H9 (cell line): ENCODE measurements around the gene MAGI1. TPM values are rescaled to one million over a fixed set of nuclear protein-coding genes. Genes with fewer than 3 reads are reported as not detected.

Experiments
- DNase-seq: peaks from one replicate; pipeline ENCODE4 v3.0.0-alpha.2; 2017
- H2AFZ ChIP-seq: one replicate; pipeline ENCODE4 v1.6.1; 2013; ENCODE audit warnings: mild to moderate bottlenecking, low read length, control low read depth, moderate library complexity
- H2AK5ac ChIP-seq: 2 replicates; pipeline ENCODE4 v1.6.1; 2013; ENCODE audit warnings: low read length, control low read depth, mixed read lengths; ENCODE audit not compliant: insufficient read length
- H2BK120ac ChIP-seq: one replicate; pipeline ENCODE4 v1.6.1; 2013; ENCODE audit warnings: low read depth, mild to moderate bottlenecking, low read length, control low read depth, inconsistent platforms; ENCODE audit not compliant: poor library complexity, severe bottlenecking
- H2BK12ac ChIP-seq: 2 replicates; pipeline ENCODE4 v1.6.1; 2013; ENCODE audit warnings: low read length, control low read depth, mixed read lengths, low read depth; ENCODE audit not compliant: insufficient read length
- H2BK15ac ChIP-seq: 2 replicates; pipeline ENCODE4 v1.6.1; 2013; ENCODE audit warnings: low read depth, low read length, control low read depth
- H2BK20ac ChIP-seq: one replicate; pipeline ENCODE4 v1.6.1; 2013; ENCODE audit warnings: low read depth, mild to moderate bottlenecking, low read length, control low read depth, inconsistent platforms; ENCODE audit not compliant: poor library complexity, severe bottlenecking
- H2BK5ac ChIP-seq: 2 replicates; pipeline ENCODE4 v1.6.1; 2013; ENCODE audit warnings: low read length, control low read depth, mixed read lengths; ENCODE audit not compliant: insufficient read length
- H3K14ac ChIP-seq: 2 replicates; pipeline ENCODE4 v1.6.1; 2013; ENCODE audit warnings: low read length, control low read depth; ENCODE audit not compliant: insufficient read depth
- H3K18ac ChIP-seq: 2 replicates; pipeline ENCODE4 v1.6.1; 2013; ENCODE audit warnings: low read depth, mild to moderate bottlenecking, mixed read lengths, low read length, control low read depth; ENCODE audit not compliant: insufficient read length
- H3K23ac ChIP-seq: 2 replicates; pipeline ENCODE4 v1.6.1; 2013; ENCODE audit warnings: low read length, control low read depth, mixed read lengths, low read depth; ENCODE audit not compliant: insufficient read length
- H3K23me2 ChIP-seq: 2 replicates; pipeline ENCODE4 v1.6.1; 2013; ENCODE audit warnings: low read depth, mild to moderate bottlenecking, mixed read lengths, low read length, control low read depth; ENCODE audit not compliant: insufficient read length, poor library complexity, severe bottlenecking
- H3K27ac ChIP-seq: 2 replicates; pipeline ENCODE4 v1.5.1; 2013; ENCODE audit warnings: low read length, control low read depth, mixed read lengths, low read depth; ENCODE audit not compliant: insufficient read length
- H3K27me3 ChIP-seq: 2 replicates; pipeline ENCODE4 v1.6.1; 2013; ENCODE audit warnings: low read length, control low read depth, inconsistent platforms; ENCODE audit not compliant: insufficient read depth
- H3K4ac ChIP-seq: 2 replicates; pipeline ENCODE4 v1.6.1; 2013; ENCODE audit warnings: low read depth, mild to moderate bottlenecking, control low read depth, inconsistent platforms, low read length, moderate library complexity
- H3K4me1 ChIP-seq: 2 replicates; pipeline ENCODE4 v1.6.1; 2013; ENCODE audit warnings: low read length, control low read depth, inconsistent platforms; ENCODE audit not compliant: insufficient read depth
- H3K4me2 ChIP-seq: 2 replicates; pipeline ENCODE4 v1.6.1; 2013; ENCODE audit warnings: low read length, control low read depth, mixed read lengths; ENCODE audit not compliant: insufficient read length, insufficient read depth
- H3K56ac ChIP-seq: 2 replicates; pipeline ENCODE4 v1.6.1; 2013; ENCODE audit warnings: low read depth, mild to moderate bottlenecking, mixed read lengths, low read length, control low read depth; ENCODE audit not compliant: insufficient read length
- H3K79me1 ChIP-seq: 2 replicates; pipeline ENCODE4 v1.6.1; 2013; ENCODE audit warnings: low read depth, mild to moderate bottlenecking, moderate library complexity, low read length, control low read depth, inconsistent platforms; ENCODE audit not compliant: insufficient read depth, poor library complexity, severe bottlenecking
- H3K79me2 ChIP-seq: 2 replicates; pipeline ENCODE4 v1.6.1; 2013; ENCODE audit warnings: low read length, control low read depth, inconsistent platforms; ENCODE audit not compliant: insufficient read depth
- H3K9ac ChIP-seq: 2 replicates; pipeline ENCODE4 v1.6.1; 2013; ENCODE audit warnings: low read length, control low read depth, mixed read lengths; ENCODE audit not compliant: insufficient read length; ENCODE audit errors: extremely low read depth
- H3K9me3 ChIP-seq: one replicate; pipeline ENCODE4 v1.6.1; 2013; ENCODE audit warnings: low read depth, low read length, inconsistent platforms; ENCODE audit not compliant: control insufficient read depth
- H3T11ph ChIP-seq: one replicate; pipeline ENCODE4 v1.6.1; 2013; ENCODE audit warnings: mild to moderate bottlenecking, low read length, control low read depth, inconsistent platforms
- H4K20me1 ChIP-seq: one replicate; pipeline ENCODE4 v1.6.1; 2013; ENCODE audit not compliant: control insufficient read depth, insufficient read length, insufficient read depth
- H4K5ac ChIP-seq: 2 replicates; pipeline ENCODE4 v1.6.1; 2013; ENCODE audit warnings: low read depth, mild to moderate bottlenecking, mixed read lengths, low read length, control low read depth; ENCODE audit not compliant: insufficient read length
- H4K8ac ChIP-seq: replicated peaks from 2 replicates; pipeline ENCODE4 v1.6.1; 2013; ENCODE audit warnings: low read length, control low read depth, mixed read lengths, low read depth; ENCODE audit not compliant: insufficient read length
- H4K91ac ChIP-seq: 2 replicates; pipeline ENCODE4 v1.6.1; 2013; ENCODE audit warnings: low read depth, mild to moderate bottlenecking, moderate library complexity, mixed read lengths, low read length, control low read depth; ENCODE audit not compliant: insufficient read length
- H3K27ac Mint-ChIP-seq, 3 experiments: 2 replicates in 2 of 3; 3 replicates in 1 of 3; pipeline ENCODE4 v1.8.0; 2020 to 2021; ENCODE audit warnings: mixed read lengths in 3 of 3, mild to moderate bottlenecking in 1 of 3, moderate library complexity in 1 of 3
- H3K27me3 Mint-ChIP-seq: 2 replicates; pipeline ENCODE4 v1.8.0; 2021; ENCODE audit warnings: low read depth, mild to moderate bottlenecking, moderate library complexity, mixed read lengths
- H3K36me3 Mint-ChIP-seq, 3 experiments: 2 replicates in 2 of 3; 3 replicates in 1 of 3; pipeline ENCODE4 v1.8.0; 2020 to 2021; ENCODE audit warnings: low read depth in 3 of 3, mixed read lengths in 3 of 3; ENCODE audit not compliant: insufficient read depth in 1 of 3
- H3K4me1 Mint-ChIP-seq, 2 experiments: 2 replicates each; pipeline ENCODE4 v1.8.0; 2020; ENCODE audit warnings: mixed read lengths in 2 of 2
- H3K4me3 Mint-ChIP-seq, 2 experiments: 2 replicates in 1 of 2; 3 replicates in 1 of 2; pipeline ENCODE4 v1.8.0; 2020 to 2021; ENCODE audit warnings: mild to moderate bottlenecking in 2 of 2, mixed read lengths in 2 of 2, moderate library complexity in 1 of 2
- H3K9me3 Mint-ChIP-seq, 2 experiments: 2 replicates in 1 of 2; 3 replicates in 1 of 2; pipeline ENCODE4 v1.8.0; 2020; ENCODE audit warnings: mild to moderate bottlenecking in 2 of 2, mixed read lengths in 2 of 2, moderate library complexity in 1 of 2
- WGBS: extraction: QIAGEN DNeasy Blood & Tissue Kit; methylation state at CpG from one replicate; pipeline ENCODE4 v1.1.7; 2013; ENCODE audit warnings: missing lambda C conversion rate, low lambda C conversion rate, mixed read lengths; ENCODE audit not compliant: insufficient read length; ENCODE audit errors: extremely low coverage; 5-methylcytosine and 5-hydroxymethylcytosine counted together
- total RNA-seq: library from RNA; stranded (reverse); gene quantifications from 2 replicates; pipeline ENCODE4 v1.2.1, GENCODE V29; 2021
- TF ChIP-seq, protein P1 (sequence below): fragments of 200-600 bp; sonication (generic); conservative IDR thresholded peaks from 3 replicates; pipeline ENCODE4 v1.8.0; 2021; ENCODE audit warnings: antibody characterized with exemption, mild to moderate bottlenecking

Gene MAGI1
- total RNA-seq, 1 experiment from 2014 or later: 65.7 TPM

- no peak overlapping the region for H2AK5ac ChIP-seq
- H3K79me2 ChIP-seq: no peaks in the 10 kb centered on the region
- H2BK20ac ChIP-seq: no peak overlapping the region
- no peak overlapping the region for H2BK12ac ChIP-seq
- Mint-ChIP-seq H3K36me3 (peaks cover 0 to 4% (median 0%) of the 10 kb centered on the region in 3 experiments; a peak in 1 of 7 replicates), H3K4me1 (no peaks in the 10 kb centered on the region), H3K9me3 (peaks cover 0 to 7% of the 10 kb centered on the region in 2 experiments; a peak in 2 of 5 replicates), H3K27ac (no peak overlapping the region), H3K4me3 (no peak overlapping the region), H3K27me3 (peaks cover 3% of the 10 kb centered on the region)
- H3K4me2 ChIP-seq: no peak overlapping the region
- no peak overlapping the region for H3K56ac ChIP-seq
- H3K4ac ChIP-seq: no peak overlapping the region
- H3K23ac ChIP-seq: no peak overlapping the region
- no peak overlapping the region for H3K18ac ChIP-seq
- no peaks in the 10 kb centered on the region for H3K23me2 ChIP-seq
- no peak overlapping the region for H3K14ac ChIP-seq
- H3K4me1 ChIP-seq: no peaks in the 10 kb centered on the region
- TF ChIP-seq, protein P1, sequence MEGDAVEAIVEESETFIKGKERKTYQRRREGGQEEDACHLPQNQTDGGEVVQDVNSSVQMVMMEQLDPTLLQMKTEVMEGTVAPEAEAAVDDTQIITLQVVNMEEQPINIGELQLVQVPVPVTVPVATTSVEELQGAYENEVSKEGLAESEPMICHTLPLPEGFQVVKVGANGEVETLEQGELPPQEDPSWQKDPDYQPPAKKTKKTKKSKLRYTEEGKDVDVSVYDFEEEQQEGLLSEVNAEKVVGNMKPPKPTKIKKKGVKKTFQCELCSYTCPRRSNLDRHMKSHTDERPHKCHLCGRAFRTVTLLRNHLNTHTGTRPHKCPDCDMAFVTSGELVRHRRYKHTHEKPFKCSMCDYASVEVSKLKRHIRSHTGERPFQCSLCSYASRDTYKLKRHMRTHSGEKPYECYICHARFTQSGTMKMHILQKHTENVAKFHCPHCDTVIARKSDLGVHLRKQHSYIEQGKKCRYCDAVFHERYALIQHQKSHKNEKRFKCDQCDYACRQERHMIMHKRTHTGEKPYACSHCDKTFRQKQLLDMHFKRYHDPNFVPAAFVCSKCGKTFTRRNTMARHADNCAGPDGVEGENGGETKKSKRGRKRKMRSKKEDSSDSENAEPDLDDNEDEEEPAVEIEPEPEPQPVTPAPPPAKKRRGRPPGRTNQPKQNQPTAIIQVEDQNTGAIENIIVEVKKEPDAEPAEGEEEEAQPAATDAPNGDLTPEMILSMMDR: no peak
- no peak overlapping the region for H3K9ac ChIP-seq
- H3K79me1 ChIP-seq: no peaks in the 10 kb centered on the region
- H2AFZ ChIP-seq: no peak overlapping the region
- DNase-seq: no peak
- H2BK15ac ChIP-seq: no peak overlapping the region
- no peaks in the 10 kb centered on the region for H3K27me3 ChIP-seq
- no peak overlapping the region for H4K91ac ChIP-seq
- no peak overlapping the region for H4K8ac ChIP-seq
- H2BK5ac ChIP-seq: no peak overlapping the region
- H4K5ac ChIP-seq: no peak overlapping the region
- H3K9me3 ChIP-seq: no peaks in the 10 kb centered on the region
- no peaks in the 10 kb centered on the region for H4K20me1 ChIP-seq
- no peak overlapping the region for H3T11ph ChIP-seq
- no peak overlapping the region for H2BK120ac ChIP-seq
- no CpG with 5 or more reads among the region's 1 CpG for WGBS
- H3K27ac ChIP-seq: no peak overlapping the region
These were observed 720.5 kb downstream of the MAGI1 start for GRCh38 chr3:65318231-65318630.
